Measurements from ENCODE around the gene MUC2. TPM values are rescaled to one million over a fixed set of nuclear protein-coding genes. Genes with fewer than 3 reads are reported as not detected.

The MUC2 gene
- total and polyA plus RNA-seq, 7 donors: 2.5 to 248 (median 15.4) TPM; not detected in 1

DNA sequence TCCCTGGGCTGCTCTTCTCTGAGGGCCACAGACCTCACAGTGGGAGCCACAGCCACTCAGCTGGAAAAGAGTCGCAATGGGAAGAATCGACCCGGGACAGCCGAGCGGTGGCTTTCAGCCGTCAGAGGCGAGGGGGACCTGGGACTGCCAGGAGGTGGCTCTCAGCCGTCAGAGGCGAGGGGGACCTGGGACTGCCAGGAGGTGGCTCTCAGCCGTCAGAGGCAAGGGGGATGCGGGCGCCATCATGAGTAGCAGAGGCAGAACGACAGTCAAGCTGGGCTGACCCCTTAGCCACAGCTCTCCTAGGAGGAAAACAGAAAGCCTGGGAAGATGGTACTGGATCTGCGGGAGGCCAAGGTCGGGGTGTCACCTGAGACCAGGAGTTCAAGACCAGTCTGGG is 14.9 kb upstream of the MUC2 start:
- Histone ChIP-seq H3K4me3 (no peak overlapping the region), H3K4me1 (no peaks in the 10 kb centered on the region), H3K36me3 (no peaks in the 10 kb centered on the region), H3K27ac (no peak overlapping the region), H3K27me3 (peaks cover 0 to 16% (median 2%) of the 10 kb centered on the region in 3 donors), H3K9me3 (peaks cover 0 to 3% (median 0%) of the 10 kb centered on the region in 4 donors)
- intact Hi-C loops (cut with DNase I): no loop called here
- DNase-seq: no peak
- TF ChIP-seq, protein P1, sequence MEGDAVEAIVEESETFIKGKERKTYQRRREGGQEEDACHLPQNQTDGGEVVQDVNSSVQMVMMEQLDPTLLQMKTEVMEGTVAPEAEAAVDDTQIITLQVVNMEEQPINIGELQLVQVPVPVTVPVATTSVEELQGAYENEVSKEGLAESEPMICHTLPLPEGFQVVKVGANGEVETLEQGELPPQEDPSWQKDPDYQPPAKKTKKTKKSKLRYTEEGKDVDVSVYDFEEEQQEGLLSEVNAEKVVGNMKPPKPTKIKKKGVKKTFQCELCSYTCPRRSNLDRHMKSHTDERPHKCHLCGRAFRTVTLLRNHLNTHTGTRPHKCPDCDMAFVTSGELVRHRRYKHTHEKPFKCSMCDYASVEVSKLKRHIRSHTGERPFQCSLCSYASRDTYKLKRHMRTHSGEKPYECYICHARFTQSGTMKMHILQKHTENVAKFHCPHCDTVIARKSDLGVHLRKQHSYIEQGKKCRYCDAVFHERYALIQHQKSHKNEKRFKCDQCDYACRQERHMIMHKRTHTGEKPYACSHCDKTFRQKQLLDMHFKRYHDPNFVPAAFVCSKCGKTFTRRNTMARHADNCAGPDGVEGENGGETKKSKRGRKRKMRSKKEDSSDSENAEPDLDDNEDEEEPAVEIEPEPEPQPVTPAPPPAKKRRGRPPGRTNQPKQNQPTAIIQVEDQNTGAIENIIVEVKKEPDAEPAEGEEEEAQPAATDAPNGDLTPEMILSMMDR (IDR thresholded peaks at IDR 0.05): no peak
- TF ChIP-seq EP300 (IDR thresholded peaks at IDR 0.05) (no peak), POLR2AphosphoS5 (IDR thresholded peaks at IDR 0.05) (no peak), POLR2A (IDR thresholded peaks at IDR 0.05) (no peak)
- 82 to 91% methylated on average over 15 of the region's 15 CpGs for WGBS, 2 donors

DNA sequence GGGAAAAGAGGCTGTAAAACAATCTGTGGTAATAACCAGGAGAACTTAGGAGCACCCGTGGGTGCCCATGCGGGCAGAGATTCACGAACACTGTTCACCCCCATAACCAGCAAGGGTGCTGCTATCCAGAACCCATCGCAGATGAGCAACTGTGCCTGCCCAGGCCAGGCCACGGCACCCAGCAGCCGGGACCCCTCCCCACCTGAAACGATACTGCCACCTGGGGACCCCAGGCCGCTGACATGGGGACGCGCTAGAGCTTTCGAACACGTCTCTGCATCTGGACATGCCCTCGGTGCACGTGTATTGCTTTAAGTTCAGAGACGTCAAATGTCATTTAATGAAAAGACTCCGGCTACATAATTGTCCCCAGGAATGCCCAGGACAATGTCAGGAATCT is 14.3 kb upstream of the MUC2 start:
- DNase-seq: no peak
- H3K27ac ChIP-seq: no peak overlapping the region

DNA sequence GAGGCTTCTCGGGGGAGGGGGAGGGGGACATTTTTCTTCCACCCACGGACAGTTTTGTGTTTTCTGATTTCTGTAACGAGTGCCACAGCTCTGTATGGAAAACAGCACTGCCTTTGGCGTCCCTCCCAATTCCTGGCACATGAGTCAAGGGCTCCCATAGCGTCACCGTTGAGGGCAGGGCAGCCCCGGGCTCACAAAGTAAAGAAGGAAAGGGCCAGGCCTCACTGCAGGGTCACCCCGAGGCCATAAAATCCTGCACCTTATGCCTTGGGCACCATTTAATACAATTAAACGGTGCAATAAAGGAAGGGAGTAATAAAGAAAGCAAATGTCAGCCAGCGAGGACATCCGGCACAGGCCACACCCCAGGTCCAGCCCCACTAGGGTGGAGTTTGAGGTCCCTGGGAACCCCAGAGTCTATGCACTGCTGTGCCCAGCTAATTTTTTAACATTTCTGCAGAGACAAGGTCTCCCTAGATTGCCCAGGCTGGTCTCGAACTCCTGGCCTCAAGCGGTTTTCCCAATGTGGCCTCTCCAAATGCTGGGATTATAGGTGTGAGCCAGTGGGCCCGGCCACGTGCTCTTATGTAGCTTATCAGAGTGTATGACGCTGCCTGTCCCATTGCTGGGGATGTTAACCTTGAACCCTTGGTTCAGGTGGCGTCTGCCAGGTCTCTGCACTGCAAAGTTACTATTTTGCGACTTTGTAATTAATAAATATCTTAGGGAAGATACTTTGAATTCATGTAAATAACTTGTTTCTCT is 13.6 kb upstream of the MUC2 start:
- TF ChIP-seq POLR2A (IDR thresholded peaks at IDR 0.05) (no peak), POLR2AphosphoS5 (IDR thresholded peaks at IDR 0.05) (no peak), EP300 (IDR thresholded peaks at IDR 0.05) (no peak)
- TF ChIP-seq, protein P1 (IDR thresholded peaks at IDR 0.05): no peak
- H3K27ac ChIP-seq: no peak overlapping the region
- no peaks in the 10 kb centered on the region for H3K4me1 ChIP-seq
- 30 to 65% methylated on average over 18 of the region's 18 CpGs for WGBS, 2 donors
- no peaks in the 10 kb centered on the region for H3K36me3 ChIP-seq
- peaks cover 0 to 11% (median 0%) of the 10 kb centered on the region in 3 donors for H3K27me3 ChIP-seq
- no peak for DNase-seq
- H3K9me3 ChIP-seq: peaks cover 0 to 3% (median 0%) of the 10 kb centered on the region in 4 donors
- intact Hi-C loops (cut with DNase I): no loop called here
- H3K4me3 ChIP-seq: no peak overlapping the region

More for the DNA sequence above, 14.3 kb upstream of the MUC2 start:
- intact Hi-C loops (cut with DNase I): no loop called here
- Histone ChIP-seq H3K4me1 (no peaks in the 10 kb centered on the region), H3K4me3 (no peak overlapping the region), H3K9me3 (peaks cover 0 to 3% (median 0%) of the 10 kb centered on the region in 4 donors), H3K27me3 (peaks cover 0 to 10% (median 0%) of the 10 kb centered on the region in 3 donors), H3K36me3 (no peaks in the 10 kb centered on the region)
- whole genome bisulfite sequencing, 2 donors: 45 to 81% methylated on average over 16 of the region's 16 CpGs
- TF ChIP-seq, protein P1 (IDR thresholded peaks at IDR 0.05): no peak
- TF ChIP-seq POLR2A (IDR thresholded peaks at IDR 0.05): no peak
- no peak for TF ChIP-seq EP300 (IDR thresholded peaks at IDR 0.05)

DNA sequence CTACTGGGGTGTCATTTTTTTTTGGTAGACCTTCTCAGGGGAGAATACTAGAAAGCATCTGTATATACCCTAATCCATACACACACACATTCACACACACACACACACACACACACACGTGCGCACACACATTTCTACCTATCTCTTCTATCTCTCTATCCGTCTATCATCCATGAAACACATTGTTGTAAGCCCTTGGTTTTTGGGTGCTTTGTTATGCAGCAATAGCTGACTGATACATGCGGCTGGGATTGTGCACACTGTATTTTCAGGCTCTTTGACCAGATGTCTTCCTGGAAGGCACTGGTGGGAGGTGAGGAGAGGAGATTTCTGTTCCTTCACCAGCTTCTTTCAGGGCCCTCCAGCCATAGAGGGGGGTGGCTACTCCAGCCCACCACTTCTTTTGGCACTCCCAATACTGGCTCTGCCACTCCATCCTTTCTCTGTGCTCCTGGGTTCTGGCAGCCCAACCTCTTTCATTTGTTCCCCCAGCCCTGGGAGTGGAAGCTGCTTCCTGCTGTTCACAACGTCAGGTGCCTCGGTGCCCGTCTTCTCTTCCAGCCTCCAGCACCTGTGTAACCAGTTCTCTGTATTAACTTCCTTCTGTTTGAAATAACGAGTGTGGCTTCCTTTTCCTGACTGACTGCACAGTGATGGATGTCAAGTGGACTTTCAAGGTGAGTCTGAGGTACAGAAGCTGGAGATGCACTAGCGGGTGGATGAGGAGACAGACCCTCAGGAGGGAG is 12.4 kb upstream of the MUC2 start:
- intact Hi-C loops (cut with DNase I): no loop called here
- TF ChIP-seq, protein P1 (IDR thresholded peaks at IDR 0.05): no peak
- TF ChIP-seq POLR2A (IDR thresholded peaks at IDR 0.05): no peak
- TF ChIP-seq POLR2AphosphoS5 (IDR thresholded peaks at IDR 0.05): no peak
- TF ChIP-seq EP300 (IDR thresholded peaks at IDR 0.05): no peak
- Histone ChIP-seq H3K4me1 (no peaks in the 10 kb centered on the region), H3K36me3 (no peaks in the 10 kb centered on the region), H3K27me3 (peaks cover 0 to 11% (median 0%) of the 10 kb centered on the region in 3 donors), H3K27ac (no peak overlapping the region), H3K4me3 (no peak overlapping the region), H3K9me3 (peaks cover 0 to 3% (median 0%) of the 10 kb centered on the region in 4 donors)
- no peak for DNase-seq
- WGBS, 2 donors: 56 to 64% methylated on average over 9 of the region's 9 CpGs

Measured in sigmoid colon (tissue), 7 donors.